Measurements from ENCODE around the gene WNT3.
A peak's percentile ranks its signal among the peaks of the same experiment; 100 is the strongest.

The WNT3 gene

DNA sequence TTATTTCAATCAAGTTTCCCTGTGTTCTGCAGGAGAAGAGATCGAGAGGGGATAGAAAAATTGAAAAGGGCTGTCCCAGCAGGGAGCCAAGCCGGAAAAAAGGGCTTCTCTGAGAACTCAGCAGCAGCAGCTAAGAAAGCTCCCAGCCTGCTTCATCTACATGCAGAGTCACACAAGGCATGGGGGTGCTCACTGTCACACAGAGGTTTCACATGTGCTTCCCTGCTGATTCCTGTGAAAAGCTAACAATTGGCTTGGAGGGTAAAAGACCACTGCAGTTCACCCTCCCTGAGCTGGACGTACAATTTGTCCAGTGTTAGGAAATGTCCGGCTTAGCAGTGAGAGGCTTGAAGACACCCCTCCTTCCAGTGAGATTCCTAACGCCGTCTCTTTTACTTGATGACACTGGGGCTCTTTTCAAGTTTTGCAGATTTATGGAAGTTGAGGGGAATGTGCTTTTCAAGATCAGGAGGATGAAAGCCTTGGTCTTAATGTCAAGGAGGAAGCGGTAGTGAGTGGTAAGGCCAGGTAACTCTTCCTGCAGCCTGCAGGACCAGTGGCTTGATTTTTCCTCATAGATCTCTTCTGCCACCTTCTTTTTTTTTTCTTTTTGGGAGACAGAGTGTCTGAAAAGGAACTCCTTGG lies 85.6 kb downstream of the WNT3 start:
- TF ChIP-seq TRIM28 (IDR thresholded peaks at IDR 0.05; ENCODE audit: borderline replicate concordance, low read length) (no peak), ZIC2 (tag by site-specific recombination; IDR thresholded peaks at IDR 0.05) (peak; percentile 51; the same call in 1 of the 2 replicates), MZF1 (tag by site-specific recombination; IDR thresholded peaks at IDR 0.05; ENCODE audit: borderline replicate concordance) (no peak)
- TF ChIP-seq, protein P1, sequence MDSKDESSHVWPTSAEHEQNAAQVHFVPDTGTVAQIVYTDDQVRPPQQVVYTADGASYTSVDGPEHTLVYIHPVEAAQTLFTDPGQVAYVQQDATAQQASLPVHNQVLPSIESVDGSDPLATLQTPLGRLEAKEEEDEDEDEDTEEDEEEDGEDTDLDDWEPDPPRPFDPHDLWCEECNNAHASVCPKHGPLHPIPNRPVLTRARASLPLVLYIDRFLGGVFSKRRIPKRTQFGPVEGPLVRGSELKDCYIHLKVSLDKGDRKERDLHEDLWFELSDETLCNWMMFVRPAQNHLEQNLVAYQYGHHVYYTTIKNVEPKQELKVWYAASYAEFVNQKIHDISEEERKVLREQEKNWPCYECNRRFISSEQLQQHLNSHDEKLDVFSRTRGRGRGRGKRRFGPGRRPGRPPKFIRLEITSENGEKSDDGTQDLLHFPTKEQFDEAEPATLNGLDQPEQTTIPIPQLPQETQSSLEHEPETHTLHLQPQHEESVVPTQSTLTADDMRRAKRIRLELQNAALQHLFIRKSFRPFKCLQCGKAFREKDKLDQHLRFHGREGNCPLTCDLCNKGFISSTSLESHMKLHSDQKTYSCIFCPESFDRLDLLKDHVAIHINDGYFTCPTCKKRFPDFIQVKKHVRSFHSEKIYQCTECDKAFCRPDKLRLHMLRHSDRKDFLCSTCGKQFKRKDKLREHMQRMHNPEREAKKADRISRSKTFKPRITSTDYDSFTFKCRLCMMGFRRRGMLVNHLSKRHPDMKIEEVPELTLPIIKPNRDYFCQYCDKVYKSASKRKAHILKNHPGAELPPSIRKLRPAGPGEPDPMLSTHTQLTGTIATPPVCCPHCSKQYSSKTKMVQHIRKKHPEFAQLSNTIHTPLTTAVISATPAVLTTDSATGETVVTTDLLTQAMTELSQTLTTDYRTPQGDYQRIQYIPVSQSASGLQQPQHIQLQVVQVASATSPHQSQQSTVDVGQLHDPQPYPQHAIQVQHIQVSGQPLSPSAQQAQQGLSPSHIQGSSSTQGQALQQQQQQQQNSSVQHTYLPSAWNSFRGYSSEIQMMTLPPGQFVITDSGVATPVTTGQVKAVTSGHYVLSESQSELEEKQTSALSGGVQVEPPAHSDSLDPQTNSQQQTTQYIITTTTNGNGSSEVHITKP (tag by site-specific recombination; IDR thresholded peaks at IDR 0.05), result peak; percentile 68
- peaks cover 4 to 5% of the 10 kb centered on the region in 2 experiments; a peak in 2 of 3 replicates for H3K36me3 ChIP-seq (ENCODE audit: control insufficient read depth in 2 of 2, insufficient read depth in 1 of 2, low read length in 2 of 2)
- ChIA-PET POLR2A (no interaction called here), CTCF (interaction anchor here (0.6 to 0.7 kb wide), 3 partner anchors 70 to 103 kb away, joined by 3 to 4 read pairs (median 3); no protein-coding TSS in a partner anchor)
- H3K4me1 ChIP-seq (ENCODE audit: control insufficient read depth, insufficient read depth, low read length), result no peaks in the 10 kb centered on the region
- no peak overlapping the region for H3K27ac ChIP-seq (ENCODE audit: extremely low read depth, low read depth, low read length)
- no peaks in the 10 kb centered on the region for H3K9me3 ChIP-seq (ENCODE audit: control insufficient read depth, insufficient read depth, low read depth, low read length)
- H3K4me3 ChIP-seq (ENCODE audit: low read depth, low read length), result no peak overlapping the region

DNA sequence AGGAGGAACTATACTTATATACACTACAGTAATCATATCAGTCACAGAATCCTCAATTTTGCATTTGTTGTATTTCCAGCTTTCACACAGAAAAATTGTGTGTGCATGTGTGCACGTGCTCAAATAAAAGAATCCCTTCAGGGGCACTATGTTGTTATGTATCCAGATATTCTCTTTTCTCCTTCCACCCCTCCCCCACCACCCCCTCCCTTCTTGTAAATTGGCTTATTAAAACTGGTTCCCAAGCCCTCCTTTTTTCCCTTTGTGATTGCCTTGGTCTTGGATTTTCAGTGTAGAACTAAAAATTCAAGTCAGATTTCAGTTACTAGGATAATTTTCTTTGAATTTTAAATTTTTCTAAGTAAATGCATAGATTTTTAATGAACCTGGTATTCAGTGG lies 86.3 kb downstream of the WNT3 start:
- Histone ChIP-seq H3K9me3 (ENCODE audit: control insufficient read depth, insufficient read depth, low read depth, low read length) (no peaks in the 10 kb centered on the region), H3K36me3 (ENCODE audit: control insufficient read depth in 2 of 2, insufficient read depth in 1 of 2, low read length in 2 of 2) (peaks cover 4 to 5% of the 10 kb centered on the region in 2 experiments; a peak in 2 of 3 replicates), H3K4me1 (ENCODE audit: control insufficient read depth, insufficient read depth, low read length) (no peaks in the 10 kb centered on the region), H3K27ac (ENCODE audit: extremely low read depth, low read depth, low read length) (no peak overlapping the region), H3K4me3 (ENCODE audit: low read depth, low read length) (no peak overlapping the region)
- TF ChIP-seq, protein P2, sequence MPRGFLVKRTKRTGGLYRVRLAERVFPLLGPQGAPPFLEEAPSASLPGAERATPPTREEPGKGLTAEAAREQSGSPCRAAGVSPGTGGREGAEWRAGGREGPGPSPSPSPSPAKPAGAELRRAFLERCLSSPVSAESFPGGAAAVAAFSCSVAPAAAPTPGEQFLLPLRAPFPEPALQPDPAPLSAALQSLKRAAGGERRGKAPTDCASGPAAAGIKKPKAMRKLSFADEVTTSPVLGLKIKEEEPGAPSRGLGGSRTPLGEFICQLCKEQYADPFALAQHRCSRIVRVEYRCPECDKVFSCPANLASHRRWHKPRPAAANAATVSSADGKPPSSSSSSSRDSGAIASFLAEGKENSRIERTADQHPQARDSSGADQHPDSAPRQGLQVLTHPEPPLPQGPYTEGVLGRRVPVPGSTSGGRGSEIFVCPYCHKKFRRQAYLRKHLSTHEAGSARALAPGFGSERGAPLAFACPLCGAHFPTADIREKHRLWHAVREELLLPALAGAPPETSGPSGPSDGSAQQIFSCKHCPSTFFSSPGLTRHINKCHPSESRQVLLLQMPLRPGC (tag by site-specific recombination; IDR thresholded peaks at IDR 0.05), result no peak
- no peak for TF ChIP-seq ZFP41 (tag by site-specific recombination; IDR thresholded peaks at IDR 0.05; ENCODE audit: borderline replicate concordance)
- TF ChIP-seq, protein P3, sequence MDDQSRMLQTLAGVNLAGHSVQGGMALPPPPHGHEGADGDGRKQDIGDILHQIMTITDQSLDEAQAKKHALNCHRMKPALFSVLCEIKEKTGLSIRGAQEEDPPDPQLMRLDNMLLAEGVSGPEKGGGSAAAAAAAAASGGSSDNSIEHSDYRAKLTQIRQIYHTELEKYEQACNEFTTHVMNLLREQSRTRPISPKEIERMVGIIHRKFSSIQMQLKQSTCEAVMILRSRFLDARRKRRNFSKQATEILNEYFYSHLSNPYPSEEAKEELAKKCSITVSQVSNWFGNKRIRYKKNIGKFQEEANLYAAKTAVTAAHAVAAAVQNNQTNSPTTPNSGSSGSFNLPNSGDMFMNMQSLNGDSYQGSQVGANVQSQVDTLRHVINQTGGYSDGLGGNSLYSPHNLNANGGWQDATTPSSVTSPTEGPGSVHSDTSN (CRISPR knock-in tag; IDR thresholded peaks at IDR 0.05), result no peak
- TF ChIP-seq ZNF596 (tag by site-specific recombination; IDR thresholded peaks at IDR 0.05), result no peak
- CTCF ChIA-PET, result interaction anchor here (0.6 to 0.7 kb wide), 4 partner anchors 12 to 104 kb away, joined by 3 to 4 read pairs (median 3); no protein-coding TSS in a partner anchor
- POLR2A ChIA-PET, result no interaction called here

DNA sequence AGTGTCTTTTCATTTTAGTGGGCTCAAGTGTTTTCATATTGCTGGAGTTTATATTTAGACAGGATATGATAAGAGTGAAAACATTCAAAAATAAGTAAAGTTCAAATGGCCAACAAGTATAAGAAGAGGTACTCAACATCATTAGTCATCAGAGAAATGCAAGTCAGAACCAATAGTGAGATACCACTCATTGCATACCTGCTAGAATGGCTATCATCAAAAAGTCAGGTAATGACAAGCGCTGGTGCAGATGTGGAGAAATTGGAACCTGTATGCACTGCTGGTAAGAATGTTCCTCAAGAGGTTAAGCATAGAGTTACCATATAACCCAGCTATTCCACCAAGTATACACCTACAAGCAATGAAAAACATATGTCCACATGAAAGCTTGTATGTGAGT lies 87.8 kb downstream of the WNT3 start:
- Histone ChIP-seq H3K36me3 (ENCODE audit: control insufficient read depth in 2 of 2, insufficient read depth in 1 of 2, low read length in 2 of 2) (peaks cover 5 to 6% of the 10 kb centered on the region in 2 experiments; a peak in 2 of 3 replicates), H3K9me3 (ENCODE audit: control insufficient read depth, insufficient read depth, low read depth, low read length) (no peaks in the 10 kb centered on the region), H3K4me1 (ENCODE audit: control insufficient read depth, insufficient read depth, low read length) (no peaks in the 10 kb centered on the region), H3K4me3 (ENCODE audit: low read depth, low read length) (no peak overlapping the region), H3K27ac (ENCODE audit: extremely low read depth, low read depth, low read length) (no peak overlapping the region)
- CTCF ChIA-PET, result interaction anchor here (0.7 kb wide), 1 partner anchor 164 kb away, joined by 3 read pairs; no protein-coding TSS in a partner anchor
- POLR2A ChIA-PET, result no interaction called here
- TF ChIP-seq ZNF76 (tag by site-specific recombination; IDR thresholded peaks at IDR 0.05; ENCODE audit: borderline replicate concordance, low read depth) (no peak), ZNF132 (tag by site-specific recombination; IDR thresholded peaks at IDR 0.05; ENCODE audit: borderline replicate concordance) (no peak), ZFHX2 (tag by site-specific recombination; conservative IDR thresholded peaks at IDR 0.05) (no peak), ZNF664 (tag by site-specific recombination; IDR thresholded peaks at IDR 0.05) (no peak), TCF7L2 (IDR thresholded peaks at IDR 0.05; ENCODE audit: borderline replicate concordance, low read depth, low read length) (no peak), SP3 (tag by site-specific recombination; IDR thresholded peaks at IDR 0.05) (no peak), ZNF707 (tag by site-specific recombination; IDR thresholded peaks at IDR 0.05) (no peak), ZNF433 (tag by site-specific recombination; IDR thresholded peaks at IDR 0.05; ENCODE audit: low read depth) (no peak), ZNF530 (tag by site-specific recombination; IDR thresholded peaks at IDR 0.05; ENCODE audit: low read depth) (no peak), ZNF571 (tag by site-specific recombination; IDR thresholded peaks at IDR 0.05) (no peak), SALL2 (tag by site-specific recombination; IDR thresholded peaks at IDR 0.05; ENCODE audit: borderline replicate concordance) (no peak), ZNF311 (tag by site-specific recombination; IDR thresholded peaks at IDR 0.05; ENCODE audit: borderline replicate concordance) (no peak), ZNF549 (tag by site-specific recombination; IDR thresholded peaks at IDR 0.05) (no peak), KLF10 (tag by site-specific recombination; IDR thresholded peaks at IDR 0.05) (no peak)
- TF ChIP-seq, protein P4, sequence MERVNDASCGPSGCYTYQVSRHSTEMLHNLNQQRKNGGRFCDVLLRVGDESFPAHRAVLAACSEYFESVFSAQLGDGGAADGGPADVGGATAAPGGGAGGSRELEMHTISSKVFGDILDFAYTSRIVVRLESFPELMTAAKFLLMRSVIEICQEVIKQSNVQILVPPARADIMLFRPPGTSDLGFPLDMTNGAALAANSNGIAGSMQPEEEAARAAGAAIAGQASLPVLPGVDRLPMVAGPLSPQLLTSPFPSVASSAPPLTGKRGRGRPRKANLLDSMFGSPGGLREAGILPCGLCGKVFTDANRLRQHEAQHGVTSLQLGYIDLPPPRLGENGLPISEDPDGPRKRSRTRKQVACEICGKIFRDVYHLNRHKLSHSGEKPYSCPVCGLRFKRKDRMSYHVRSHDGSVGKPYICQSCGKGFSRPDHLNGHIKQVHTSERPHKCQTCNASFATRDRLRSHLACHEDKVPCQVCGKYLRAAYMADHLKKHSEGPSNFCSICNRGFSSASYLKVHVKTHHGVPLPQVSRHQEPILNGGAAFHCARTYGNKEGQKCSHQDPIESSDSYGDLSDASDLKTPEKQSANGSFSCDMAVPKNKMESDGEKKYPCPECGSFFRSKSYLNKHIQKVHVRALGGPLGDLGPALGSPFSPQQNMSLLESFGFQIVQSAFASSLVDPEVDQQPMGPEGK (tag by site-specific recombination; IDR thresholded peaks at IDR 0.05), result no peak
